Transverse colon (tissue), 4 donors: ENCODE data around the gene ZNF580.

Experiments
- EP300 ChIP-seq: sonication (generic); formaldehyde crosslinking; IDR thresholded peaks from one replicate; pipeline ENCODE4 v1.6.1; 2017; ENCODE audit warnings: antibody characterized with exemption, low read depth
- POLR2A ChIP-seq: fragments of 450-650 bp; IDR thresholded peaks from one replicate; pipeline ENCODE4 v1.6.1; 2016; ENCODE audit warnings: antibody characterized with exemption, mild to moderate bottlenecking, moderate library complexity
- POLR2AphosphoS5 ChIP-seq, 3 donors: sonication (generic); formaldehyde crosslinking; IDR thresholded peaks; one replicate each; pipeline ENCODE4 v1.6.1; 2016; ENCODE audit warnings: antibody characterized with exemption in 3 of 3
- TF ChIP-seq, protein P1 (sequence below), 5 experiments: fragments of 200-600 bp in 3 of 5; fragments of 450-650 bp in 2 of 5; sonication (generic) in 3 of 5; IDR thresholded peaks; 1 replicate in 2 of 5; 2 replicates in 3 of 5; pipeline ENCODE4 v1.5.1; 2016 to 2017; ENCODE audit warnings: antibody characterized with exemption in 5 of 5, inconsistent platforms in 3 of 5, mild to moderate bottlenecking in 2 of 5, moderate library complexity in 1 of 5

DNA sequence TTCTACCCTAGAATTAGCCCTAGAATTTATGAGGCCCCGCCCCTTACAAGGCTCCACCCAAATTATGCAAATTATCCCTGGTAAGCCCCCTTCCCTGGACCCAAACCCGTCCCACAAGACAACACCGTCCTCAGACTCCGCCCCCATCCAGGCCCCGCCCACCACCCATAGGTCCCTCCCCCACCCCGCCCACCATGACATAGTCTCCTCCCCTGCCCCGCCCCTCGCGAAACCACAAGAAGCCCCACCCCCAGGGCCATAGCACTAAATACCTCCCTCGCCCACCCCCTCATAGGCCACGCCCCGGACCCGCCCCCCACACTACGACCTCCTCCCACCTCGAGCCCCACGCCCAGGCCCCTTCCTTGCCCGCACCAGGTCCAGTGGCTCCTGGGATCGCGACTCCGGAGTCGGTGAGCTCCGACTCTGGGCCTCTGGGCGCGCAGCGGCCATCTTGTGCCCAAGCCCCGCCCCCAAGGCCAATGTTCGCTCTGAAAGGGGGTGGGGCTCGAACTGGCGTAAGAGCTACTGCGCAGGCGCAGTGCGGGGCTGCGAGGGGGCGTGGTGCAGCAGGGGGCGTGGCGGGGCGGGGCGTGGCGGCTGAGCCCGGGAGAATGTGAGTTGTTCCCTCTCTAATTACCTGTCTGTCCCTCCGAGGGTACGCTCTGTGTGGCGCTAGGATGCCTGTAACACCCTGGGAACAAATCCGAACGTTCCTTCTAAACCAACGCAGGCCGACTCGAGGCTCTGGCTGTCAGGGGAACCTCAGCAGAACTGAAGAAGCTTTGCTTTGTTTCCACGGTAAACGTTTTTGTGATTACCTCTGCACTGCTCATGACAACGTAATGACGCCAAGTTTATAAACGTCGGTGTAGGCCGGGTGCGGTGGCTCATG lies 16.4 kb upstream of the ZNF580 start, which contains the start of gene ZNF784:
- TF ChIP-seq, protein P1, sequence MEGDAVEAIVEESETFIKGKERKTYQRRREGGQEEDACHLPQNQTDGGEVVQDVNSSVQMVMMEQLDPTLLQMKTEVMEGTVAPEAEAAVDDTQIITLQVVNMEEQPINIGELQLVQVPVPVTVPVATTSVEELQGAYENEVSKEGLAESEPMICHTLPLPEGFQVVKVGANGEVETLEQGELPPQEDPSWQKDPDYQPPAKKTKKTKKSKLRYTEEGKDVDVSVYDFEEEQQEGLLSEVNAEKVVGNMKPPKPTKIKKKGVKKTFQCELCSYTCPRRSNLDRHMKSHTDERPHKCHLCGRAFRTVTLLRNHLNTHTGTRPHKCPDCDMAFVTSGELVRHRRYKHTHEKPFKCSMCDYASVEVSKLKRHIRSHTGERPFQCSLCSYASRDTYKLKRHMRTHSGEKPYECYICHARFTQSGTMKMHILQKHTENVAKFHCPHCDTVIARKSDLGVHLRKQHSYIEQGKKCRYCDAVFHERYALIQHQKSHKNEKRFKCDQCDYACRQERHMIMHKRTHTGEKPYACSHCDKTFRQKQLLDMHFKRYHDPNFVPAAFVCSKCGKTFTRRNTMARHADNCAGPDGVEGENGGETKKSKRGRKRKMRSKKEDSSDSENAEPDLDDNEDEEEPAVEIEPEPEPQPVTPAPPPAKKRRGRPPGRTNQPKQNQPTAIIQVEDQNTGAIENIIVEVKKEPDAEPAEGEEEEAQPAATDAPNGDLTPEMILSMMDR (IDR thresholded peaks at IDR 0.05), result no peak
- TF ChIP-seq POLR2A, result peak; percentile 77
- no peak for TF ChIP-seq EP300
- peak; percentile 63 to 76 (median 71) for TF ChIP-seq POLR2AphosphoS5 (IDR thresholded peaks at IDR 0.05)
